Cortex of kidney (tissue), 1 donor: ENCODE data around the gene ZNF628.
"Not testable (repeated sequence)": the region's sequence is repeated elsewhere in the genome, so short reads cannot be mapped to it uniquely, and the experiment has no call there.

ENCODE experiments used
- DNase-seq: peaks from one replicate; lab custom pipeline; 2025; lab: John Stamatoyannopoulos, UW

ZNF628 gene

GRCh38 chr19:55476100-55476775, at the start of gene ZNF628:
Gene ZNF628, plus strand, starts transcription at chr19:55476617. Its CDS starts 3,294 bp downstream, at chr19:55479911.
- DNase-seq = no peak

- no peak for DNase-seq
Measured at GRCh38 chr19:55431183-55431582, 45.2 kb upstream of the ZNF628 start.

- DNase-seq = no peak
Measured at GRCh38 chr19:55432241-55432959, 44.0 kb upstream of the ZNF628 start.

GRCh38 chr19:55433292-55433691, 43.1 kb upstream of the ZNF628 start:
- DNase-seq = no peak

GRCh38 chr19:55434356-55434919, 42.0 kb upstream of the ZNF628 start:
- DNase-seq = no peak

GRCh38 chr19:55435020-55435419, 41.4 kb upstream of the ZNF628 start:
- no peak for DNase-seq

GRCh38 chr19:55436847-55437246, 39.6 kb upstream of the ZNF628 start:
- no peak for DNase-seq

- no peak for DNase-seq
Measured at GRCh38 chr19:55437410-55437809, 39.0 kb upstream of the ZNF628 start.

GRCh38 chr19:55439052-55439451, 37.4 kb upstream of the ZNF628 start:
- DNase-seq = no peak

- DNase-seq = no peak
Measured at GRCh38 chr19:55440411-55441105, 35.9 kb upstream of the ZNF628 start.

GRCh38 chr19:55441319-55441691, 35.1 kb upstream of the ZNF628 start:
- no peak for DNase-seq

- DNase-seq = no peak
Measured at GRCh38 chr19:55441692-55442321, 34.6 kb upstream of the ZNF628 start.

- DNase-seq = no peak
Measured at GRCh38 chr19:55442372-55442961, 34.0 kb upstream of the ZNF628 start.

GRCh38 chr19:55443045-55443823, 33.2 kb upstream of the ZNF628 start, which contains the start of gene SHISA7:
Gene SHISA7, minus strand, starts transcription at chr19:55443300. Its CDS starts 437 bp downstream, at chr19:55442863.
- DNase-seq = no peak

GRCh38 chr19:55443824-55444480, 32.5 kb upstream of the ZNF628 start:
- no peak for DNase-seq

- no peak for DNase-seq
Measured at GRCh38 chr19:55444646-55445045, 31.8 kb upstream of the ZNF628 start.

- DNase-seq = no peak
Measured at GRCh38 chr19:55446060-55446459, 30.4 kb upstream of the ZNF628 start.

GRCh38 chr19:55447421-55448174, 28.8 kb upstream of the ZNF628 start:
- no peak for DNase-seq

GRCh38 chr19:55448175-55448490, 28.3 kb upstream of the ZNF628 start:
- not testable (repeated sequence) for DNase-seq

- DNase-seq = no peak
Measured at GRCh38 chr19:55449469-55449868, 26.9 kb upstream of the ZNF628 start.
